ENCODE results near the gene RBM12.
A peak's percentile ranks its signal among the peaks of the same experiment; 100 is the strongest.
"Not testable (repeated sequence)": the region's sequence is repeated elsewhere in the genome, so short reads cannot be mapped to it uniquely, and the experiment has no call there.

Gene RBM12

GRCh38 chr20:35664466-35665206, at the start of gene RBM12, which contains the start of gene CPNE1:
RBM12 (minus strand) TSS chr20:35664900; CDS start chr20:35655322, 9,578 bp downstream.
CPNE1 (minus strand) TSS chr20:35664900; CDS start chr20:35632923, 31,977 bp downstream.
- DNase-seq: peak; percentile 81

GRCh38 chr20:35714127-35714526, 49.4 kb upstream of the RBM12 start:
- no peak for DNase-seq

GRCh38 chr20:35713120-35713519, 48.4 kb upstream of the RBM12 start:
- DNase-seq: not testable (repeated sequence)

- DNase-seq: no peak
Measured at GRCh38 chr20:35711588-35712209, 47.0 kb upstream of the RBM12 start.

GRCh38 chr20:35710884-35711587, 46.3 kb upstream of the RBM12 start:
- DNase-seq: no peak

GRCh38 chr20:35710039-35710438, 45.3 kb upstream of the RBM12 start:
- DNase-seq: no peak

- no peak for DNase-seq
Measured at GRCh38 chr20:35709259-35709658, 44.6 kb upstream of the RBM12 start.

GRCh38 chr20:35708502-35708901, 43.8 kb upstream of the RBM12 start:
- no peak for DNase-seq

- DNase-seq: not testable (repeated sequence)
Measured at GRCh38 chr20:35706591-35707529, 42.2 kb upstream of the RBM12 start.

- DNase-seq: not testable (repeated sequence)
Measured at GRCh38 chr20:35705894-35706293, 41.2 kb upstream of the RBM12 start.

- no peak for DNase-seq
Measured at GRCh38 chr20:35704514-35705261, 40.0 kb upstream of the RBM12 start.

- DNase-seq: no peak
Measured at GRCh38 chr20:35702824-35703695, 38.4 kb upstream of the RBM12 start.

GRCh38 chr20:35702051-35702823, 37.5 kb upstream of the RBM12 start:
- no peak for DNase-seq

- no peak for DNase-seq
Measured at GRCh38 chr20:35700625-35701148, 36.0 kb upstream of the RBM12 start.

- DNase-seq: no peak
Measured at GRCh38 chr20:35699957-35700624, 35.4 kb upstream of the RBM12 start.

- peak; percentile 12 for DNase-seq
Measured at GRCh38 chr20:35699127-35699956, 34.6 kb upstream of the RBM12 start, which contains the start of the genes NFS1 and ROMO1. NFS1 (minus strand) TSS chr20:35699352; CDS start chr20:35699288, 64 bp downstream. ROMO1 (plus strand) TSS chr20:35699405; CDS start chr20:35699633, 228 bp downstream.

- no peak for DNase-seq
Measured at GRCh38 chr20:35698298-35699126, 33.8 kb upstream of the RBM12 start.
